ENCODE data around the gene CFAP100.

CFAP100 gene

GRCh38 chr3:126480206-126480605 lies 85.5 kb downstream of the CFAP100 start:
- TF ChIP-seq TEAD4 (IDR thresholded peaks at IDR 0.05) (no peak), NFIC (IDR thresholded peaks at IDR 0.05) (no peak), CREB1 (IDR thresholded peaks at IDR 0.05; ENCODE audit: low read depth) (no peak), RAD21 (IDR thresholded peaks at IDR 0.05; ENCODE audit: low read depth) (no peak), EGR1 (IDR thresholded peaks at IDR 0.05) (no peak), ZBTB7A (IDR thresholded peaks at IDR 0.05; ENCODE audit: low read depth) (no peak), FOXM1 (IDR thresholded peaks at IDR 0.05; ENCODE audit: borderline replicate concordance, low read depth) (no peak), EP300 (IDR thresholded peaks at IDR 0.05; ENCODE audit: borderline replicate concordance) (no peak)

DNA sequence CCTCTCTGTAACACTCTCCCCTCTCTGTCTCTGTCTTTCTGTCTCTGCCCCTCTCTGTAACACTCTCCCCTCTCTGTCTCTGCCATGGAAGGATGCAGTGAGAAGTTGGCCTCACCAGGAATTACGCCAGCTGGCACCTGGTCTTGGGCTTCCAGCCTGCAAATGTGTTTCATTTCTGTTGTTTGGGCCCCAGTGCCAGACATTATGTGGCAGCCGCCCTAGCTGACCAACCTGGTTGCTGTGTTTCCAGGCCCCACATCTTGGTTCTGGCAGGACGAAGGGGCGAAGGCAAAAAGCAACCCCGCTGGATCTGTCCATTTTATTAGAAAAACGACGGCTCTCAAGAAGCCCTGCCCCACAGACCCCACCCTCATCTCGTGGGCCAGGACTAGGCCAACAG lies 86.2 kb downstream of the CFAP100 start:
- no peak for TF ChIP-seq ZBTB7A (IDR thresholded peaks at IDR 0.05; ENCODE audit: low read depth)
- no peak for TF ChIP-seq TAF1 (IDR thresholded peaks at IDR 0.05; ENCODE audit: low read depth)
- TF ChIP-seq FOXM1 (IDR thresholded peaks at IDR 0.05; ENCODE audit: borderline replicate concordance, low read depth), result no peak
- TF ChIP-seq YY1 (IDR thresholded peaks at IDR 0.05; ENCODE audit: low read depth), result no peak
- no peak for TF ChIP-seq EGR1 (IDR thresholded peaks at IDR 0.05)
- TF ChIP-seq TEAD4 (IDR thresholded peaks at IDR 0.05), result no peak
- no peak for TF ChIP-seq REST (IDR thresholded peaks at IDR 0.05; ENCODE audit: low read depth)
- TF ChIP-seq CEBPB (IDR thresholded peaks at IDR 0.05), result no peak
- no peak for TF ChIP-seq CREB1 (IDR thresholded peaks at IDR 0.05; ENCODE audit: low read depth)
- TF ChIP-seq NFIC (IDR thresholded peaks at IDR 0.05), result no peak
- no peak for TF ChIP-seq RAD21 (IDR thresholded peaks at IDR 0.05; ENCODE audit: low read depth)
- TF ChIP-seq USF1 (IDR thresholded peaks at IDR 0.05), result no peak
- TF ChIP-seq EP300 (IDR thresholded peaks at IDR 0.05; ENCODE audit: borderline replicate concordance), result no peak
- no peak for TF ChIP-seq TCF12 (IDR thresholded peaks at IDR 0.05; ENCODE audit: low read depth)

DNA sequence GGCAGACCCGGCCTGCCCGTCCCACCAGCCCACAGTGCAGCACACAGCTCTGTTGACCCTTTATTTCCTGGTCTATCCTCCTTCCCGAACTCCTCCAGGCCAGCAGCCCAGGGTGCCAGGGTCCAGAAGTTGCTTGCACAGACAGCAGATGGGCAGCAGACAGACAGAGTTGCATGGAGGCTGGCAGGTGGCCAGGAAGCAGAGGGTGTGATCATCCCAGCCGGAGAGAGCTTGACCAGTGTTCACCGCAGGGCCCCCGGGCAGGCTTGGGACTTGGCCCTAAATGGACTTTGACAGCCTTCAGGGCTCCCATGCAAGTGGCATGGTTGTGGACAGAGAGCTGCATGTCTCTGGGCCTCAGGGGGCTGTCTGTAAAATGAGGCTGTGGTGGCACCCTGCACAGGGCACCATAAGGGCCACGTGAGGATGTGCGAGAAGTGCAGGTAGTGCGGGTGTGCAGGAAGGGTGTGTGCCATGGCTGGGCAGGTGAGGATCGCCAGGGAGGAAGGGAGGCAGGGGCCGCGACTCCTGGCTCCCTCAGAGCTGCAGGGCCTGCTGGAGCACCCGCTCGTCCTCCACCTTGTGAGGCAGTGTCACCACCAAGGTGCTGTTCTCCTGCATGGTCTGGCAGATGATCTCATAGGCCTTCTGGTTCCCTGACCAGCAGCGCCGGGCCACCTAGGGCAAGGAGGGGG lies 87.2 kb downstream of the CFAP100 start:
- TF ChIP-seq FOXM1 (IDR thresholded peaks at IDR 0.05; ENCODE audit: borderline replicate concordance, low read depth) (no peak), TAF1 (IDR thresholded peaks at IDR 0.05; ENCODE audit: low read depth) (no peak), MAX (IDR thresholded peaks at IDR 0.05) (no peak), ZBTB7A (IDR thresholded peaks at IDR 0.05; ENCODE audit: low read depth) (no peak), TEAD4 (IDR thresholded peaks at IDR 0.05) (no peak), CEBPB (IDR thresholded peaks at IDR 0.05) (no peak), CREB1 (IDR thresholded peaks at IDR 0.05; ENCODE audit: low read depth) (no peak), USF1 (IDR thresholded peaks at IDR 0.05) (no peak), EP300 (IDR thresholded peaks at IDR 0.05; ENCODE audit: borderline replicate concordance) (no peak), REST (IDR thresholded peaks at IDR 0.05; ENCODE audit: low read depth) (no peak)

GRCh38 chr3:126482503-126483255 lies 88.0 kb downstream of the CFAP100 start:
- TF ChIP-seq YY1 (IDR thresholded peaks at IDR 0.05; ENCODE audit: low read depth) (no peak), NFIC (IDR thresholded peaks at IDR 0.05) (no peak), MAX (IDR thresholded peaks at IDR 0.05) (no peak), TAF1 (IDR thresholded peaks at IDR 0.05; ENCODE audit: low read depth) (no peak)

DNA sequence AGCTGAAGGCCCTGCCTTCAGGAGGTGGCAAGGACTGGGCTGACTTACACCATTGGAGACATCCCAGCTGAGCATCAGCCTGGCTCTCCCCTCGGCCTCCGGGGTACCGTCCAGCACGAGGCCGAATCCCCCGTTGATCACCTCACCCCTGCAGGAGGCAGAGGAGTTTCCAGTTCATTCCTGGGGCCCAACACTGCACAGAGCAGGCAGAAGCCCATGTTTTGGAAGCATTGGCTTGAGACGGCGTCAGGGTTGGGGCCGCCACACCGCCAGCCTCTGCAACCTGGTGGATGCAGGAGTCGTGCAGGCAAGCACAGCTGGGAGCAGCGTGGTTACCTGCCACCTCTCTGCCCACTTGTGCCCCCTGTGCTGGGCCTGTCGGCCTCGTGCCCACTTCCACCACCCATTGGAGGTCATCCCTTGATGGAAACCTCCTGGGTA lies 88.6 kb downstream of the CFAP100 start:
- no peak for TF ChIP-seq MAX (IDR thresholded peaks at IDR 0.05)
- TF ChIP-seq RAD21 (IDR thresholded peaks at IDR 0.05; ENCODE audit: low read depth), result no peak
- no peak for TF ChIP-seq TAF1 (IDR thresholded peaks at IDR 0.05; ENCODE audit: low read depth)
- no peak for TF ChIP-seq REST (IDR thresholded peaks at IDR 0.05; ENCODE audit: low read depth)
- no peak for TF ChIP-seq NFIC (IDR thresholded peaks at IDR 0.05)
- no peak for TF ChIP-seq EP300 (IDR thresholded peaks at IDR 0.05; ENCODE audit: borderline replicate concordance)

Data from Ishikawa (cell line).